A549 (cell line): Measurements from ENCODE around the gene GABBR2. TPM values are rescaled to one million over a fixed set of nuclear protein-coding genes. Genes with fewer than 3 reads are reported as not detected.

ENCODE experiments used
- ATAC-seq, 2 experiments: fragments of 200-7000 bp in 1 of 2; fragments of >200 bp in 1 of 2; cut with Nextera tagmentation in 1 of 2; cut with Tn5 transposase in 1 of 2; 3 replicates each; pipeline versions ENCODE4 v1.8.0 to v1.9.1; 2018 to 2020; ENCODE audit warnings: mild to moderate bottlenecking in 1 of 2, moderate library complexity in 1 of 2
- CTCF ChIA-PET: fragments of 300-600 bp; sonication (Branson Sonifier 250); formaldehyde crosslinking; extraction: SDS; loops from one replicate; lab custom pipeline; 2021; ENCODE audit warnings: antibody characterized with exemption, inconsistent platforms; lab: Yijun Ruan, JAX
- POLR2A ChIA-PET: fragments of 350-600 bp; formaldehyde crosslinking; extraction: SDS; loops from one replicate; lab custom pipeline; 2021; ENCODE audit warnings: antibody characterized with exemption, inconsistent platforms; lab: Yijun Ruan, JAX
- DNase-seq, 2 experiments: peaks; one replicate each; pipeline versions ENCODE4 v3.0.0 to v3.0.0-alpha.2; 2011 to 2016; ENCODE audit warnings: low read depth in 1 of 2, low spot score in 1 of 2
- FAIRE-seq: peaks from 2 replicates; lab custom pipeline; 2011; peaks lifted over from hg19 to GRCh38; lab: Jason Lieb, UNC
- H3K27ac ChIP-seq, 2 experiments: fragments of >200 bp; sonication (Bioruptor Twin); formaldehyde crosslinking; 3 replicates each; pipeline ENCODE4 v1.5.1; 2016 to 2017
- H3K4me1 ChIP-seq: fragments of >200 bp; sonication (Bioruptor Twin); formaldehyde crosslinking; 3 replicates; pipeline ENCODE4 v1.6.1; 2016
- H3K4me2 ChIP-seq: fragments of >200 bp; sonication (Bioruptor Twin); formaldehyde crosslinking; 3 replicates; pipeline ENCODE4 v1.6.1; 2016
- H3K4me3 ChIP-seq: fragments of >200 bp; sonication (Bioruptor Twin); formaldehyde crosslinking; 3 replicates; pipeline ENCODE4 v1.5.1; 2016
- H3K9me3 ChIP-seq: fragments of >200 bp; sonication (Bioruptor Twin); formaldehyde crosslinking; 3 replicates; pipeline ENCODE4 v1.6.1; 2016
- BHLHE40 ChIP-seq: IDR thresholded peaks from 2 replicates; pipeline ENCODE4 v1.6.1; 2012; ENCODE audit warnings: low read depth, low read length, inconsistent platforms
- CHD2 ChIP-seq: fragments of 150-350 bp; IDR thresholded peaks from 2 replicates; pipeline ENCODE4 v1.6.1; 2014; ENCODE audit warnings: low read length; ENCODE audit not compliant: partially characterized antibody
- CHD4 ChIP-seq: fragments of 200-600 bp; sonication (generic); IDR thresholded peaks from 2 replicates; pipeline ENCODE4 v1.6.1; 2016; ENCODE audit warnings: antibody characterized with exemption, mild to moderate bottlenecking, borderline replicate concordance
- EHF ChIP-seq: fragments of 250-450 bp; sonication (Bioruptor Pico); IDR thresholded peaks from 2 replicates; pipeline ENCODE4 v1.5.0; 2020; ENCODE audit warnings: mild to moderate bottlenecking
- EHMT2 ChIP-seq: fragments of 200-600 bp; sonication (generic); IDR thresholded peaks from 2 replicates; pipeline ENCODE4 v1.6.1; 2016; ENCODE audit warnings: antibody characterized with exemption, low read depth, mild to moderate bottlenecking, moderate library complexity
- HDAC2 ChIP-seq: fragments of 200-600 bp; sonication (generic); IDR thresholded peaks from 2 replicates; pipeline ENCODE4 v1.6.1; 2016
- HOXB13 ChIP-seq: fragments of 250-450 bp; sonication (Bioruptor Pico); IDR thresholded peaks from 2 replicates; pipeline ENCODE4 v1.5.0; 2020; ENCODE audit warnings: low read depth, mild to moderate bottlenecking, moderate library complexity
- HOXB5 ChIP-seq: fragments of 250-450 bp; sonication (Bioruptor Pico); IDR thresholded peaks from 2 replicates; pipeline ENCODE4 v1.5.0; 2020; ENCODE audit warnings: mild to moderate bottlenecking, moderate library complexity
- JUNB ChIP-seq: fragments of >200 bp; sonication (Bioruptor Twin); formaldehyde crosslinking; IDR thresholded peaks from 2 replicates; pipeline ENCODE4 v1.6.1; 2016
- KDM1A ChIP-seq: fragments of 200-600 bp; sonication (generic); IDR thresholded peaks from 2 replicates; pipeline ENCODE4 v1.6.1; 2016; ENCODE audit warnings: low read depth, mild to moderate bottlenecking
- MAZ ChIP-seq: fragments of 150-350 bp; IDR thresholded peaks from 2 replicates; pipeline ENCODE4 v1.6.1; 2014; ENCODE audit warnings: antibody characterized with exemption, low read depth, low read length, borderline replicate concordance
- NFE2L2 ChIP-seq: fragments of 150-350 bp; conservative IDR thresholded peaks from 2 replicates; pipeline ENCODE4 v1.6.1; 2014; ENCODE audit warnings: low read length
- NPAS2 ChIP-seq: fragments of 250-450 bp; sonication (Bioruptor Pico); IDR thresholded peaks from 2 replicates; pipeline ENCODE4 v1.8.0; 2022; ENCODE audit warnings: mild to moderate bottlenecking, moderate library complexity, borderline replicate concordance
- POLR2A ChIP-seq: IDR thresholded peaks from 2 replicates; pipeline ENCODE4 v1.6.1; 2012; ENCODE audit warnings: mild to moderate bottlenecking, low read length
- POLR2AphosphoS2 ChIP-seq: conservative IDR thresholded peaks from 2 replicates; pipeline ENCODE4 v1.6.1; 2012; ENCODE audit warnings: low read length, improper control_type of control experiment, inconsistent platforms
- RAD21 ChIP-seq, 2 experiments: fragments of >200 bp in 1 of 2; sonication (Bioruptor Twin) in 1 of 2; formaldehyde crosslinking in 1 of 2; IDR thresholded peaks in 1 of 2; conservative IDR thresholded peaks in 1 of 2; 2 replicates in 1 of 2; 3 replicates in 1 of 2; pipeline ENCODE4 v1.6.1; 2012 to 2018; ENCODE audit warnings: inconsistent platforms in 1 of 2
- RARB ChIP-seq: fragments of 250-450 bp; sonication (Bioruptor Pico); IDR thresholded peaks from 2 replicates; pipeline ENCODE4 v1.8.0; 2021; ENCODE audit warnings: mild to moderate bottlenecking, moderate library complexity
- RCOR1 ChIP-seq: fragments of 150-350 bp; IDR thresholded peaks from 2 replicates; pipeline ENCODE4 v1.6.1; 2014; ENCODE audit warnings: antibody characterized with exemption, low read length, low read depth
- SMC3 ChIP-seq: fragments of >200 bp; sonication (Bioruptor Twin); formaldehyde crosslinking; IDR thresholded peaks from 3 replicates; pipeline ENCODE4 v1.6.1; 2018; ENCODE audit warnings: inconsistent platforms
- SREBF2 ChIP-seq: fragments of 450-650 bp; IDR thresholded peaks from 2 replicates; pipeline ENCODE4 v1.6.1; 2014; ENCODE audit warnings: mild to moderate bottlenecking, moderate library complexity
- TFCP2L1 ChIP-seq: fragments of 250-450 bp; sonication (Bioruptor Pico); IDR thresholded peaks from 2 replicates; pipeline ENCODE4 v1.5.0; 2021; ENCODE audit warnings: mild to moderate bottlenecking
- ZFP36 ChIP-seq: fragments of 450-650 bp; IDR thresholded peaks from 2 replicates; pipeline ENCODE4 v1.6.1; 2014; ENCODE audit warnings: borderline replicate concordance; ENCODE audit not compliant: partially characterized antibody
- ZNF302 ChIP-seq: fragments of 250-450 bp; sonication (Bioruptor Pico); IDR thresholded peaks from 2 replicates; pipeline ENCODE4 v1.9.0; 2021; ENCODE audit warnings: inconsistent platforms, mild to moderate bottlenecking, moderate library complexity
- WGBS: methylation state at CpG from one replicate; pipeline ENCODE4 v1.1.6; 2017; ENCODE audit errors: missing lambda C conversion rate; 5-methylcytosine and 5-hydroxymethylcytosine counted together
- polyA plus RNA-seq, 4 experiments: library from polyadenylated mRNA; depleted of rRNA in 3 of 4; stranded (reverse); fragments of >200 nt; fragmentation: RNase III in 1 of 4; extraction: RNeasy Plus Mini Kit Qiagen cat#74134 plus additional on column Dnase treatment in 1 of 4; gene quantifications; 2 replicates in 3 of 4; 3 replicates in 1 of 4; pipeline ENCODE4 v1.2.3, GENCODE V29; 2011 to 2017
- TF ChIP-seq, protein P1 (sequence below): fragments of 250-450 bp; sonication (Bioruptor Pico); IDR thresholded peaks from 2 replicates; pipeline ENCODE4 v1.5.0; 2020; ENCODE audit warnings: low read depth, mild to moderate bottlenecking, moderate library complexity
- TF ChIP-seq, protein P2 (sequence below): fragments of >200 bp; sonication (Bioruptor Twin); formaldehyde crosslinking; IDR thresholded peaks from 3 replicates; pipeline ENCODE4 v1.6.1; 2016
- TF ChIP-seq, protein P3 (sequence below): IDR thresholded peaks from 2 replicates; pipeline ENCODE4 v1.6.1; 2012

Gene GABBR2
- polyA plus RNA-seq, 2 of the 4 experiments (the other 2 are of a cell fraction), result 0.08 to 0.57 TPM

DNA sequence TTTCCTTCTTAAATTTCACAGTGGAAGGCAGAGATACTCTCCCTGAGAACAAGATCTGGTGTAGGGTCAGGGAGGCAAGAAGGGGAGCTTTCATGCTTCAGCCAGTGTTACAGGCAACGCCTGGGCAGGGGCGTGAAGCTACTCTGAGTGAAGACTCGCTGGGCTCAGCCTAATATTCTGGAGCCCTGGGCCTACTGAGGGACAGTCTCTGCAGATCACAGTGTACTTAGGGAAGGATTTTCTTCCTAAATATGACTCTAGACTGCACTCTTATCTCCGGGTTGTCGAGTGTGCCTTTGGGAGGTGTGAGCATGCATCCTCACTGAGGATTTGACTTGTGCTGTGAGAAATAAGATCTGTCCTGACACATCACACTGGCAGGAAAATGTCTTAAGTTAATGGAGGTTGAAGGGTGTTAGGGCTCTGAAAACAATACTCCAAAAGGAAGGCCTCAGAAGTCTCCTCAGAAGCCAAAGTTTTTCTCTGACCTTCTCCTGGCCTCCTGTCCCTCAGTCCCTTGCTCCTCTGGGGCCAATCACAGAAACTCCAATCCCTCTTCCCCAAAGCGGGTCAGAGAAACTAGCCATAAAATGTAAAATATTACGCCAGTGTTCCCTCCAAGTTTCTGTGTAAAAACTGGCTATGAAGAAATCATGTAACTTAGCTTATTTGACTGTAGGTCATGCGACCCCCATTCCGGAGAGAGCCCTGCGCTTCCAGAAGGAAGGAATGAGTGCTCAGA is 296.5 kb downstream of the GABBR2 start:
- no peak for DNase-seq
- FAIRE-seq, result no peak
- H3K27ac ChIP-seq, result no peak overlapping the region
- H3K9me3 ChIP-seq, result 0 out of 3 replicates have a peak, but pooled peaks cover 2% of the 10 kb centered on the region
- ChIA-PET CTCF (no interaction called here), POLR2A (no interaction called here)
- no peak for ATAC-seq
- H3K4me2 ChIP-seq, result no peak overlapping the region
- TF ChIP-seq POLR2A, result no peak
- no peak for TF ChIP-seq TFCP2L1
- TF ChIP-seq SMC3, result no peak
- TF ChIP-seq RARB, result no peak
- TF ChIP-seq, protein P1, sequence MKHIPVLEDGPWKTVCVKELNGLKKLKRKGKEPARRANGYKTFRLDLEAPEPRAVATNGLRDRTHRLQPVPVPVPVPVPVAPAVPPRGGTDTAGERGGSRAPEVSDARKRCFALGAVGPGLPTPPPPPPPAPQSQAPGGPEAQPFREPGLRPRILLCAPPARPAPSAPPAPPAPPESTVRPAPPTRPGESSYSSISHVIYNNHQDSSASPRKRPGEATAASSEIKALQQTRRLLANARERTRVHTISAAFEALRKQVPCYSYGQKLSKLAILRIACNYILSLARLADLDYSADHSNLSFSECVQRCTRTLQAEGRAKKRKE (CRISPR knock-in tag), result no peak
- no peak overlapping the region for H3K4me3 ChIP-seq
- H3K4me1 ChIP-seq, result no peaks in the 10 kb centered on the region
- 61% methylated on average over 10 of the region's 10 CpGs for WGBS

DNA sequence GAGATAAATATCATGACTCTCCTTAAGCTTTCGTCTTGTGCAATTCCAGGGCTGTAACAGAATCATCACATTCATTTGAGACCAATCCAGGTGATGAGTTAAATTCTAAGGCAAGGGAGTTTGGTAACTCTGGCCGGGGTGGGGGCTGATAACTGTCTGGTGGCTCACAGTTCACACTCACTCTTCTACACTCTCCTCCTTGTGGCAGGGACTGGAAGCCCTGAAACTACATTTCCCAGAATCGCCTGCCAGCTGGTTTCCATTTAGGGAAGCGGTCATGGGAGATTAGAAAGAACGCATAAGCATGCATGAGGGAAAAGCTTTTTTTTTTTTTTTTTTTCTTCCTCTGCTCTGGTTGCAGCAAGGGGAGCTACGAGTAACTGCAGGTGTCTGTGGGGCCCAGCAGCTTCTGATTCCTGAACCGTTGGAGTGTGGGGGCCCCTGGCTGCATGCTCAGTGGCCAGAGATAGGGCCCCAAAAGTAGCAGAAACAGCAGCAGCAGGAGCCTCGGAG is 298.5 kb downstream of the GABBR2 start:
- H3K4me1 ChIP-seq, result no peaks in the 10 kb centered on the region
- CTCF ChIA-PET, result interaction anchor here (0.6 to 1.2 kb wide), 4 partner anchors 11 to 900 kb away, joined by 3 to 5 read pairs (median 4); no protein-coding TSS in a partner anchor
- no peak for TF ChIP-seq ZNF302 (CRISPR knock-in tag)
- TF ChIP-seq HOXB5, result no peak
- TF ChIP-seq HOXB13 (CRISPR knock-in tag), result no peak
- no peak for TF ChIP-seq EHMT2
- TF ChIP-seq RAD21 (conservative IDR thresholded peaks at IDR 0.05 in 1 of 2, IDR thresholded peaks at IDR 0.05 in 1 of 2), result no peak
- TF ChIP-seq, all 56 proteins: peak for 0
- no peak for DNase-seq
- no peak overlapping the region for H3K27ac ChIP-seq
- H3K4me3 ChIP-seq, result no peak overlapping the region
- H3K4me2 ChIP-seq, result no peak overlapping the region
- 53% methylated on average over 8 of the region's 8 CpGs for WGBS
- no peaks in the 10 kb centered on the region for H3K9me3 ChIP-seq
- FAIRE-seq, result no peak
- ATAC-seq, result peak in 1 of 2 experiments; percentile 62; a peak in 3 of 6 replicates
- POLR2A ChIA-PET, result no interaction called here

DNA sequence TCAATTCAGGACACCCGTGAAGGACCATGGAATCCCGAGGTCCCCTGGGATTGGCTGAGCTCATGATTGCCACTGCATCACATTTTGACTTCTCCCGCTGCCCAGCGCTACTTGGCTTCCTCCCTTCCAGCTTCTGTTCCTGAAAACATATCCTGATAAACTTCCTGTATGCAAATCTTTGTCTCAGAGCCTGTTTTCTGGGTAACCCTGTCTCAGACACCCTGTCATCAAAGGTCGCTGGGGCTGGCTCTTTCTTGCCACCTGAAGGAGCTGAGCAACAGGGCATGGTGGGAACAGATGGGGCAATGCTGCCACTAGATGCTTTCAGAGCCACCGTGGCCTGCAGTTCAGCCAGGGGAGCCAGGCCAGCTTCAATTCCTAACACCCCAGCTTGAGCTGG is 299.0 kb downstream of the GABBR2 start:
- Histone ChIP-seq H3K4me1 (no peaks in the 10 kb centered on the region), H3K4me3 (no peak overlapping the region), H3K9me3 (no peaks in the 10 kb centered on the region), H3K27ac (no peak overlapping the region), H3K4me2 (no peak overlapping the region)
- POLR2A ChIA-PET, result no interaction called here
- TF ChIP-seq HDAC2 (no peak), CHD2 (no peak), BHLHE40 (no peak), NPAS2 (no peak), CHD4 (no peak), MAZ (no peak), POLR2AphosphoS2 (no peak), EHF (CRISPR knock-in tag) (no peak), NFE2L2 (no peak), SREBF2 (no peak), RCOR1 (no peak), JUNB (no peak), ZFP36 (no peak), KDM1A (no peak)
- TF ChIP-seq, protein P2, sequence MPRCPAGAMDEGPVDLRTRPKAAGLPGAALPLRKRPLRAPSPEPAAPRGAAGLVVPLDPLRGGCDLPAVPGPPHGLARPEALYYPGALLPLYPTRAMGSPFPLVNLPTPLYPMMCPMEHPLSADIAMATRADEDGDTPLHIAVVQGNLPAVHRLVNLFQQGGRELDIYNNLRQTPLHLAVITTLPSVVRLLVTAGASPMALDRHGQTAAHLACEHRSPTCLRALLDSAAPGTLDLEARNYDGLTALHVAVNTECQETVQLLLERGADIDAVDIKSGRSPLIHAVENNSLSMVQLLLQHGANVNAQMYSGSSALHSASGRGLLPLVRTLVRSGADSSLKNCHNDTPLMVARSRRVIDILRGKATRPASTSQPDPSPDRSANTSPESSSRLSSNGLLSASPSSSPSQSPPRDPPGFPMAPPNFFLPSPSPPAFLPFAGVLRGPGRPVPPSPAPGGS, result no peak
- TF ChIP-seq, protein P3, sequence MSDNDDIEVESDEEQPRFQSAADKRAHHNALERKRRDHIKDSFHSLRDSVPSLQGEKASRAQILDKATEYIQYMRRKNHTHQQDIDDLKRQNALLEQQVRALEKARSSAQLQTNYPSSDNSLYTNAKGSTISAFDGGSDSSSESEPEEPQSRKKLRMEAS, result no peak
- no peak for ATAC-seq
- CTCF ChIA-PET, result interaction anchor here (0.6 to 1.2 kb wide), 4 partner anchors 11 to 218 kb away, joined by 3 to 5 read pairs (median 4); no protein-coding TSS in a partner anchor
- DNase-seq, result no peak
- no peak for FAIRE-seq
- WGBS, result 54% methylated on average over 6 of the region's 6 CpGs
